ENCODE data around the gene PCYT1A. TPM values are rescaled to one million over a fixed set of nuclear protein-coding genes. Genes with fewer than 3 reads are reported as not detected.

The PCYT1A gene
- total RNA-seq, 1 experiment from 2014 or later, result 64.5 TPM

DNA sequence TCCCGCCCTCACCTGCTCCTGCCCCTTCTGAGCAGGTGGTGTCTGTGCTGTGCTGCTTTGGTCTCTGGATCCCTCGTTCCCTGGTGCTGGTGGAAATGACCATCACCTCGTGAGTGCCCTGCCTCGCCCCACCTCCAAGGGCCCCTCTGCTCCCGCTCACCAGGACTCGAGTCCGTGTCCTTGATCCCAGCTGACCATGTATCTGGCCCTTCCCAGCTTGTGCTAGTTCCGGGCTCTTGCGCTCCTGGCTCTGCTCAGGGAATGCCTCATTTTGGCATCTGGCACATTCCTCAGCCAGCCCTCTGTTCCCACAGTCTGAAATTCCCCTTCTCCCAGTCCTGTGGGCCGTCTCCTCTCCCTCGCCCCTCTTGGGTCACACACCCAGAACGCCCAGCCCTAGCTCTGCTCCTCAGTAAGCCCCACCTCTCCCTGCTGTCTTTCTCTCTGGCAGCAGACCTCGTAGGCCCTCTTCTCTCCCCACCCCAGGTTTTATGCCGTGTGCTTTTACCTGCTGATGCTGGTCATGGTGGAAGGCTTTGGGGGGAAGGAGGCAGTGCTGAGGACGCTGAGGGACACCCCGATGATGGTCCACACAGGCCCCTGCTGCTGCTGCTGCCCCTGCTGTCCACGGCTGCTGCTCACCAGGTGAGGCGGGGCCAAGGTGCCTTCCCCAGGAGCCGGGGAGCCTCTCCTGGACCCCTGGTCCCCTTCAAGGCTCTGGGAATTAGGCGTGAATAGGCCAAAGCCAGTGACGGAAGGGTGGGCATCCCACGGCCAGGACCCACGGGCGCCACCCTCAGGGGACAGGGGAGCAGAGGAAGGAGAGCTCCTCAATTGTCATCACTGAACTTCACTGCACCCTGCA is 59.7 kb downstream of the PCYT1A start:
- no peaks in the 10 kb centered on the region for H3K27me3 Mint-ChIP-seq (ENCODE audit: insufficient read depth, unreplicated experiment)
- H3K36me3 Mint-ChIP-seq (ENCODE audit: insufficient read depth, unreplicated experiment), result no peaks in the 10 kb centered on the region
- TF ChIP-seq, protein P1, sequence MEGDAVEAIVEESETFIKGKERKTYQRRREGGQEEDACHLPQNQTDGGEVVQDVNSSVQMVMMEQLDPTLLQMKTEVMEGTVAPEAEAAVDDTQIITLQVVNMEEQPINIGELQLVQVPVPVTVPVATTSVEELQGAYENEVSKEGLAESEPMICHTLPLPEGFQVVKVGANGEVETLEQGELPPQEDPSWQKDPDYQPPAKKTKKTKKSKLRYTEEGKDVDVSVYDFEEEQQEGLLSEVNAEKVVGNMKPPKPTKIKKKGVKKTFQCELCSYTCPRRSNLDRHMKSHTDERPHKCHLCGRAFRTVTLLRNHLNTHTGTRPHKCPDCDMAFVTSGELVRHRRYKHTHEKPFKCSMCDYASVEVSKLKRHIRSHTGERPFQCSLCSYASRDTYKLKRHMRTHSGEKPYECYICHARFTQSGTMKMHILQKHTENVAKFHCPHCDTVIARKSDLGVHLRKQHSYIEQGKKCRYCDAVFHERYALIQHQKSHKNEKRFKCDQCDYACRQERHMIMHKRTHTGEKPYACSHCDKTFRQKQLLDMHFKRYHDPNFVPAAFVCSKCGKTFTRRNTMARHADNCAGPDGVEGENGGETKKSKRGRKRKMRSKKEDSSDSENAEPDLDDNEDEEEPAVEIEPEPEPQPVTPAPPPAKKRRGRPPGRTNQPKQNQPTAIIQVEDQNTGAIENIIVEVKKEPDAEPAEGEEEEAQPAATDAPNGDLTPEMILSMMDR (IDR thresholded peaks at IDR 0.05; ENCODE audit: unreplicated experiment), result no peak
- H3K9me3 Mint-ChIP-seq (ENCODE audit: unreplicated experiment), result no peaks in the 10 kb centered on the region
- ChIA-PET POLR2A (interaction anchor here (0.7 kb wide), 1 partner anchor 223 kb away, joined by 4 read pairs; no protein-coding TSS in a partner anchor), CTCF (interaction anchor here (1.1 kb wide), 1 partner anchor 154 kb away, joined by 5 read pairs; no protein-coding TSS in a partner anchor)
- no peak overlapping the region for H3K27ac Mint-ChIP-seq (ENCODE audit: low read depth, unreplicated experiment)
- intact Hi-C loops (cut with micrococcal nuclease), result no loop called here
- no peak for DNase-seq (ENCODE audit: unreplicated experiment)
- BruUV-seq (replicated peaks), result no TSS peak
- H3K4me3 Mint-ChIP-seq (ENCODE audit: unreplicated experiment), result no peak overlapping the region
- H3K4me1 Mint-ChIP-seq (ENCODE audit: insufficient read depth, unreplicated experiment), result peaks cover 5% of the 10 kb centered on the region

DNA sequence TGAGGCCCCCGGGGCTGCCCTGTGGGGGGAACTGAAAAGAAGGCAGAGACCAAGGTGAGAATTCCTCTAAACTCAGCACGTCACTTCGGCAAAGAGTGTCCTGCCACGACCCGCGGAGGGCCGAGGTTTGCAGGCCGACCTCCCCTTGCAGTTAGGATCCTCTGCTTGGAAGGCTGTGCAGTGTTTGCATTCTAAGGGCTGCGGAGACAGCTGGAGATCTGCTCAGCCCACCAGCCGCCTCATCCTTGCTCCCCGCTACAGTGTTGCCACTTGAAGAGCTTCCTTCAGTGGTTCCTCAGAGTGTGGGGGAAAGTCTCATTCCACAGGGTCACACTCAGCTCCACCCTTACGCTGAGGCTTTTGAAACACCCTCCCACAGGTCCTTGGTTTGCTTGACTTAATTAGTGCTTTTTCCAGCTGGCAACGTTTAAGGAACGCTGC is 60.4 kb downstream of the PCYT1A start:
- H3K4me3 Mint-ChIP-seq (ENCODE audit: unreplicated experiment), result no peak overlapping the region
- TF ChIP-seq, protein P1 (IDR thresholded peaks at IDR 0.05; ENCODE audit: unreplicated experiment), result no peak
- no TSS peak for BruUV-seq (replicated peaks)
- DNase-seq (ENCODE audit: unreplicated experiment), result no peak
- no peaks in the 10 kb centered on the region for H3K9me3 Mint-ChIP-seq (ENCODE audit: unreplicated experiment)
- intact Hi-C loops (cut with micrococcal nuclease), result no loop called here
- H3K4me1 Mint-ChIP-seq (ENCODE audit: insufficient read depth, unreplicated experiment), result peaks cover 5% of the 10 kb centered on the region
- no peak overlapping the region for H3K27ac Mint-ChIP-seq (ENCODE audit: low read depth, unreplicated experiment)
- H3K36me3 Mint-ChIP-seq (ENCODE audit: insufficient read depth, unreplicated experiment), result no peaks in the 10 kb centered on the region
- POLR2A ChIA-PET, result no interaction called here
- no peaks in the 10 kb centered on the region for H3K27me3 Mint-ChIP-seq (ENCODE audit: insufficient read depth, unreplicated experiment)
- CTCF ChIA-PET, result interaction anchor here (1.1 kb wide), 1 partner anchor 153 kb away, joined by 5 read pairs; no protein-coding TSS in a partner anchor

DNA sequence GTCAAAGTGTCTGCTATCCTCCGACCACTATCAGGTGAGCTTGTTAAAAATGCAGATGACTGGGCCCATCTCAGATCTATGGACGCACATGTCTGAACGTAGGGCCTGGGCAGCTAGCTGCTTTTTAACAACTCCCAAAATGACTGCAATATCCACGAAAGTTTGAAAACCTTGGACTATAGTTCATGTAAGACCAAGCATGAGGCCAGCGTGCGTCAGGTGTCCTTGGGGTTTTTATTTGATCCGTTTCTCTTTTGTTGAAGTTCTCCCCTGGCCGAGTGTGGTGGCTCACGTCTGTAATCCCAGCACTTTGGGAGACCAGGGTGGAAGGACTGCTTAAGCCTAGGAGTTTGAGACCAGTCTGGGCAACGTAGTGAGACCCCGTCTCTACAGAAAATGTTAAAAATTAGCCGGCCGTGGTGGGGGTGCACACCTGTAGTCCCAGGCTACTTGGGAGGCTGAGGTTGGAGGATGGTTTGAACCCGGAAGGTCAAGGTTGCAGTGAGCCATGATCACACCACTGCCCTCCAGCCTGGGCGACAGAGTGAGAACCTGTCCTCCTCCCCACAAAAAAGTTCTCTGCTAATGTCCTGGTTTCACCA is 61.7 kb downstream of the PCYT1A start:
- Mint-ChIP-seq H3K4me1 (ENCODE audit: insufficient read depth, unreplicated experiment) (peaks cover 5% of the 10 kb centered on the region), H3K9me3 (ENCODE audit: unreplicated experiment) (no peaks in the 10 kb centered on the region), H3K27ac (ENCODE audit: low read depth, unreplicated experiment) (no peak overlapping the region), H3K36me3 (ENCODE audit: insufficient read depth, unreplicated experiment) (no peaks in the 10 kb centered on the region), H3K4me3 (ENCODE audit: unreplicated experiment) (no peak overlapping the region), H3K27me3 (ENCODE audit: insufficient read depth, unreplicated experiment) (no peaks in the 10 kb centered on the region)
- ChIA-PET CTCF (no interaction called here), POLR2A (no interaction called here)
- BruUV-seq (replicated peaks), result no TSS peak
- DNase-seq (ENCODE audit: unreplicated experiment), result no peak
- intact Hi-C loops (cut with micrococcal nuclease), result no loop called here
- TF ChIP-seq, protein P1 (IDR thresholded peaks at IDR 0.05; ENCODE audit: unreplicated experiment), result no peak

DNA sequence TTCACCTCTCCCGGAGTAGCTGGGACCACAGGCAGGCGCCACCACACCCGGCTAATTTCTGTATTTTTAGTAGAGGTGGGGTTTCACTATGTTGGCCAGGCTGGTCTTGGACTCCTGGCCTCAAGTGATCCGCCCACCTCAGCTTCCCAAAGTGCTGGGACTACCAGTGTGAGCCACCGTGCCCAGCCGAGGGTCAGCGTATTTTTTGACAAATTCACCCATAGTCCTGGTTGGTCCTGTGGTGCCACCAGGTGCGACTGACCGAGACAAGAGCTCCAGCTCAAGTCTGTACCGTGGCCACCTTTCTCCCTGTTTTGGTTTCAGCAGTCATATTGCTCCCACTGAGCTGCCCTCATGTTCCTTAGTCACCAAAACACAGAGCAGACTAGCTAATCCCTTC is 62.4 kb downstream of the PCYT1A start:
- Mint-ChIP-seq H3K4me1 (ENCODE audit: insufficient read depth, unreplicated experiment) (peaks cover under 1% of the 10 kb centered on the region), H3K27ac (ENCODE audit: low read depth, unreplicated experiment) (no peak overlapping the region), H3K4me3 (ENCODE audit: unreplicated experiment) (no peak overlapping the region), H3K9me3 (ENCODE audit: unreplicated experiment) (no peaks in the 10 kb centered on the region), H3K36me3 (ENCODE audit: insufficient read depth, unreplicated experiment) (no peaks in the 10 kb centered on the region), H3K27me3 (ENCODE audit: insufficient read depth, unreplicated experiment) (no peaks in the 10 kb centered on the region)
- BruUV-seq (replicated peaks), result no TSS peak
- no peak for DNase-seq (ENCODE audit: unreplicated experiment)
- ChIA-PET POLR2A (no interaction called here), CTCF (no interaction called here)
- TF ChIP-seq, protein P1 (IDR thresholded peaks at IDR 0.05; ENCODE audit: unreplicated experiment), result no peak
- intact Hi-C loops (cut with micrococcal nuclease), result no loop called here

Data from MCF 10A (cell line).